ENCODE measurements around the gene TBX2.
"Not testable (repeated sequence)": the region's sequence is repeated elsewhere in the genome, so short reads cannot be mapped to it uniquely, and the experiment has no call there.

TBX2 gene

GRCh38 chr17:61414141-61414935, 14.7 kb downstream of the TBX2 start:
- DNase-seq, result no peak

- no peak for DNase-seq
These were observed 15.3 kb downstream of the TBX2 start for GRCh38 chr17:61414936-61415251.

- no peak for DNase-seq
These were observed 15.9 kb downstream of the TBX2 start for GRCh38 chr17:61415374-61416210.

GRCh38 chr17:61416211-61416539, 16.5 kb downstream of the TBX2 start:
- DNase-seq, result no peak

- peak in 2 of 4 experiments; percentile 18 to 37 for DNase-seq
These were observed 17.1 kb downstream of the TBX2 start for GRCh38 chr17:61416540-61417363.

GRCh38 chr17:61418449-61418848, 18.8 kb downstream of the TBX2 start:
- DNase-seq, result no peak

GRCh38 chr17:61419496-61420046, 19.9 kb downstream of the TBX2 start:
- no peak for DNase-seq

GRCh38 chr17:61420052-61420451, 20.4 kb downstream of the TBX2 start:
- no peak for DNase-seq

GRCh38 chr17:61420745-61421398, 21.2 kb downstream of the TBX2 start:
- no peak for DNase-seq

GRCh38 chr17:61421460-61421859, 21.8 kb downstream of the TBX2 start:
- no peak for DNase-seq

GRCh38 chr17:61422116-61422799, 22.6 kb downstream of the TBX2 start:
- no peak for DNase-seq

GRCh38 chr17:61422869-61423268, 23.2 kb downstream of the TBX2 start:
- DNase-seq, result no peak

GRCh38 chr17:61423967-61424649, 24.5 kb downstream of the TBX2 start:
- DNase-seq, result no peak

GRCh38 chr17:61425682-61426481, 26.2 kb downstream of the TBX2 start:
- no peak for DNase-seq

- no peak for DNase-seq
These were observed 27.1 kb downstream of the TBX2 start for GRCh38 chr17:61426482-61427304.

GRCh38 chr17:61427567-61427966, 27.9 kb downstream of the TBX2 start:
- DNase-seq, result no peak

GRCh38 chr17:61429274-61429673, 29.6 kb downstream of the TBX2 start:
- DNase-seq, result no peak

- not testable (repeated sequence) for DNase-seq
These were observed 30.2 kb downstream of the TBX2 start for GRCh38 chr17:61429831-61430230.

- no peak for DNase-seq
These were observed 32.1 kb downstream of the TBX2 start for GRCh38 chr17:61431594-61432311.
